GM12865 (cell line): ENCODE data around the gene DGLUCY.
"Not testable (repeated sequence)": the region's sequence is repeated elsewhere in the genome, so short reads cannot be mapped to it uniquely, and the experiment has no call there.

Source experiments
- DNase-seq: peaks from one replicate; pipeline ENCODE4 v3.0.0; 2010; ENCODE audit warnings: low read depth
- H3K4me3 ChIP-seq: 2 replicates; pipeline ENCODE4 v1.5.1; 2011; ENCODE audit warnings: mild to moderate bottlenecking, low read depth, low read length, control low read depth
- TF ChIP-seq, protein P1 (sequence below): IDR thresholded peaks from 2 replicates; pipeline ENCODE4 v1.5.1; 2011; ENCODE audit warnings: low read length, control low read depth, low read depth, inconsistent platforms; ENCODE audit not compliant: insufficient read depth; ENCODE audit errors: missing control alignments

The DGLUCY gene

DNA sequence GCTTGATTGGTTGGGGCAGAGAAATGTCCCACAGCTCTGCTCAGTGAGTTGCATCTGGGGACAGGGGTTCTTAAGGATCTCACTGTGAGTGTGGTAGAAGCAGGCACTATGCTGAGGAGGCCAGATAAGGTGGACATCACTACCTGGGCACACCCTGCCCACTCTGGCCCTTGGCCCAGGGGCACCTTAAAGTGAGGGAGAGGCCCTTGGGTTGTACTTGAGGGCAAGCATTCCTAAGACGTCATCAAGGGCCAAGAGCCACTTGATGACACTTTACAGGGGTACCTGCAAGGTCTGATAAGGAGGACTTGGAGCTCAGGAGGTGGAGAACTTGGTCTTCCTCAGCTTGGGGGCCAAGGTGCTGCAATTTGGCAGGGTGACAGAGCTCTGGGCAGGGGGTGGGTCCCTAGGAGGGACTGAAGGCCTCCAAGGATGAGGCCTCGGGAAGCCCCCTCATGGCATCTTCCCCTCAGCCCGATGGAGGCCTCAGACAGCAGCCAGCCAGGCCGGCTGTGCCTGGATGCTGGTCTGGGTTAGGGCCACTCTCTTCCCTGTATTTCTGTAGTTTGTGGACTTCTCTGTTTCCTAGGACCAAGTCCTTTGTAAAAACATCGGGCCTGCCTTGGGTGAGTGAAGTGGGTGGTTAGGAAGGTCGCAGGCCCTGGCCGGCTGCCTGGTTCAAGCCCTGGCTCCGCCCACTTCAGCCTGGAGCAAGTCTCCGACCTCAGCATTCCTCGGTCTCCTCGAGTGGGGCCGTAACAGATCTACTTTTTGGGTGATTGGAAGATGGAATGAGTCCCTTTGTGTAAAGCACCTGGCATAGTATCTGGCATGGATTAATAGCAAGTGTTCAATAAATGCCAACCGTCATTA, 105.9 kb downstream of the DGLUCY start:
- no peak overlapping the region for H3K4me3 ChIP-seq
- no peak for DNase-seq
- TF ChIP-seq, protein P1, sequence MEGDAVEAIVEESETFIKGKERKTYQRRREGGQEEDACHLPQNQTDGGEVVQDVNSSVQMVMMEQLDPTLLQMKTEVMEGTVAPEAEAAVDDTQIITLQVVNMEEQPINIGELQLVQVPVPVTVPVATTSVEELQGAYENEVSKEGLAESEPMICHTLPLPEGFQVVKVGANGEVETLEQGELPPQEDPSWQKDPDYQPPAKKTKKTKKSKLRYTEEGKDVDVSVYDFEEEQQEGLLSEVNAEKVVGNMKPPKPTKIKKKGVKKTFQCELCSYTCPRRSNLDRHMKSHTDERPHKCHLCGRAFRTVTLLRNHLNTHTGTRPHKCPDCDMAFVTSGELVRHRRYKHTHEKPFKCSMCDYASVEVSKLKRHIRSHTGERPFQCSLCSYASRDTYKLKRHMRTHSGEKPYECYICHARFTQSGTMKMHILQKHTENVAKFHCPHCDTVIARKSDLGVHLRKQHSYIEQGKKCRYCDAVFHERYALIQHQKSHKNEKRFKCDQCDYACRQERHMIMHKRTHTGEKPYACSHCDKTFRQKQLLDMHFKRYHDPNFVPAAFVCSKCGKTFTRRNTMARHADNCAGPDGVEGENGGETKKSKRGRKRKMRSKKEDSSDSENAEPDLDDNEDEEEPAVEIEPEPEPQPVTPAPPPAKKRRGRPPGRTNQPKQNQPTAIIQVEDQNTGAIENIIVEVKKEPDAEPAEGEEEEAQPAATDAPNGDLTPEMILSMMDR, result no peak

DNA sequence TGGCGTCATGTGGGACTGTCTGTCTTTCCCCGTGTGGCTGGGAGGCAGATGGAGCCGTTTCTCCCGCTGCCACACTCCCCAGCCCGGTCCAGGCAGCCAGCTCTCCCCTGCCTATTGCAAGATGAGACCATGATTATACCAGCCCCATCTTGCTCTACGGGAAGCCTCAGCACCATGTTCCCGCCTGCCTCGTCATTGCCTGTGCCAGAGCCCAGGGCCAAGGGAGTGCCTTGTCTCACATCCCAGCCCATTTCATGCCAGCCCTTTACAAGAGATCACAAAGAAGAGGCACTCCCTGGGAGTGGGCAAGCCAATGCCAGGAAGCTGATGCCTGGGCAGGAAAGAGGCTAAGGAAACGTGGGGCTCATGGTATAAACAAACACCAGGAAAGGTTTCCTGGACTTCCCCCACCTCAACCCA, 106.7 kb downstream of the DGLUCY start:
- no peak overlapping the region for H3K4me3 ChIP-seq
- TF ChIP-seq, protein P1, result no peak
- no peak for DNase-seq

DNA sequence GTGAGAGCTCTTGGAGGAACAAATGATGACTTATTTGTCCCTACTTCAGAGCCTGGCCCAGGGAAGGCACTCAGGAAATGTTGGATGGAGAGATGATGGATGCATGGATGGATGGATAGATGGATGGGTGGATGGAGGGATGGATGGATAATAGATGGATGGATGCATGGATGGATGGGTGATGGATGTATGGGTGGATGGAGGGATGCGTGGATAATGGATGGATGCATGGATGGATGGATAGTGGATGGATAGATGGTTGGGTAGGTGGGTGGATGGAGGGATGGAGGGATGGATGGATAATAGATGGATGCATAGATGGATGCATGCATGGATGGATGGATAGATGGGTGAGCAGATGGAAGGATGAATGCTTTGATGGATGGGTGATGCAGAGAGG, 107.4 kb downstream of the DGLUCY start:
- no peak for DNase-seq
- no peak overlapping the region for H3K4me3 ChIP-seq
- TF ChIP-seq, protein P1, result no peak

DNA sequence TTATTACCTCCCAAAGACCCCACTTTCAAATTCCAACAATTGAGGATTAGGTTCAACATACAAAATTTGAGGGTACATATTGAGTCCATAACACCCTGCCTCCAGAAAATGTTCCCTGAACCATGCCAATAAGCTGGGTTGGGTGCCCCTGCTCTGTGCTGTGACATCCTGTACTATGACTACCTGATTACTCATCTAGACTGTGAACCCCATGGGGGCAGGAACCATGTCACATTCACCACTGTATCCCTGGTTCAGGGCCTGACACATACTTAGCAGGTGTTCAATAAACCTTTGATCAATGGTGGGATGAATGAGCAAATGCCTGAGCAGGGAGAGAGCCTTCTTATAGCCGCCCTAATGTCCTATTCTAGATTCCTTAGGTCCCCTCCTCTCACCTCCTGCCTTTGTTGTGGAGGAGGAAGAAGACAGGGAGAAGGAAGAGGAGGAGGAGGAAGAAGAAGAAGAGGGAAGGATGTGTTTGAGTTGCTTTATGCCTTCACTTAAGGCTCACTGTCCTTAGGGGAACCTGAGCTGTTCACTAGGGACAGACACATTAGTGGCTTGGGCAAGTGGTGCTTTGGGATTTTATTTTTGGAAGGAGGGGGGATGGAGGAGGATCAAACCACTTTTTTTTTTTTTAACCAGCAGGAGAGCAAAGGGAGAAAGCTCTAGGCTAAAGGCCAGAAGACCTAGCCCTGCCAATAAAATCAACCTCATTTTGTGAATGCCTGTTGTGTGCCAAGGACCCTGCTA, 109.3 kb downstream of the DGLUCY start:
- no peak overlapping the region for H3K4me3 ChIP-seq
- TF ChIP-seq, protein P1, result no peak
- DNase-seq, result no peak

DNA sequence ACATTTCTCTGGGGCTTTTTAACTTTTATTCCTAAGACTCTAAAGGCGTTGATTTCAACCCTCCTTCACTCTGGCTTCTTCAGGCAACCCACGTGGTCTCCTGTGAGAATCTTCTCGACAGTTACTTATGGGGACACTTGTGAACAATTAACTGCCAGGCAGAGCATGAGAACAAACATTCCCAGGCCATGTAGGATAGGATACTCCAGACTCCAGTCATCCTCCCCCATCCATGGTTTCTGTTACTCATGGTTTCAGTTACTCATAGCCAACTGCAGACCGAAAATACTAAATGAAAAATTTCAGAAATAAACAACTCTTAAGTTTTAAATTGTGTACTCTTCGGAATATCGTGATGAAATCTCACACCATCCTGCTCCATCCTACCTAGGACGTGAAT, 111.2 kb downstream of the DGLUCY start:
- no peak for DNase-seq
- no peak overlapping the region for H3K4me3 ChIP-seq
- TF ChIP-seq, protein P1, result no peak

DNA sequence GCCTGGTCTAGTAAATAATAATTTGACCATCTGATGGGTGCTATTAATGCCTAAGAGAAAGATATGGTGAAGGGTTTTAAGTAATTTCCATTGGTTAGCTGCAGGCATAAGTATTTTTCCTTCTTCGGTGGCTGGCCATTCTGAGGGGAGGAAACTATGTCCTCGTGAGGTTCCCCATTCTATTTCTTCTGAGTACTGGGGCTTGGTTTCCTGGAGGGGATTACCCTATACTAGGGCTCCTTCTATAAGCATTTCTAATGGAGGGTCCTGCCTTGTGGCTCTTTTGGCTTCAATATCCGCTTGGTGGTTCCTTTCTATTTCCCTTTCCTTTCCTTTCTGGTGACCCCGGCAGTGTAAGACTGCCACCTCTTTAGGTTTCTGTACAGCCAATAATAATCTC, 112.5 kb downstream of the DGLUCY start:
- H3K4me3 ChIP-seq, DNase-seq: not testable (repeated sequence)

DNA sequence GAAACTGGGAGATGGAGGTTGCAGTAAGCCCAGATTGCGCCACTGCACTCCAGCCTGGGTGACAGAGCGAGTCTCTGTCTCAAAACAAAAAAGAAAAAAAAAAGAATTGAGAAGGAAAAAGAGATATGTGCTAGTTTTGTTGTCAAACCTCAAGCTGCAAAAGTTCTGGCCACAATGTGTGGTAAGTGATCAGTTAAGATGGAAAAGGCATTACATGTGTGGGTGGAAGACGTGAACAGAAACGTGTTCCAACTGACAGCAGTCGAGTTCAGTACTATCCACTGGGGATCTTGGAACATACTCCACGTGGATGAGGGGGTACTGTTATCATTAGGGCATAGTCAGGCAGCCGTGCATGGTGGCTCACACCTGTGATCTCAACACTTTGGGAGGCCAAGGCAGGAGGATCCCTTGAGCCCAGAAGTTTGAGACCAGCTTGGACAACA, 113.3 kb downstream of the DGLUCY start:
- no peak for DNase-seq
- TF ChIP-seq, protein P1, result no peak
- H3K4me3 ChIP-seq, result no peak overlapping the region
